ENCODE results near the gene HSPA12A. TPM values are rescaled to one million over a fixed set of nuclear protein-coding genes. Genes with fewer than 3 reads are reported as not detected.

HSPA12A gene, protein sequence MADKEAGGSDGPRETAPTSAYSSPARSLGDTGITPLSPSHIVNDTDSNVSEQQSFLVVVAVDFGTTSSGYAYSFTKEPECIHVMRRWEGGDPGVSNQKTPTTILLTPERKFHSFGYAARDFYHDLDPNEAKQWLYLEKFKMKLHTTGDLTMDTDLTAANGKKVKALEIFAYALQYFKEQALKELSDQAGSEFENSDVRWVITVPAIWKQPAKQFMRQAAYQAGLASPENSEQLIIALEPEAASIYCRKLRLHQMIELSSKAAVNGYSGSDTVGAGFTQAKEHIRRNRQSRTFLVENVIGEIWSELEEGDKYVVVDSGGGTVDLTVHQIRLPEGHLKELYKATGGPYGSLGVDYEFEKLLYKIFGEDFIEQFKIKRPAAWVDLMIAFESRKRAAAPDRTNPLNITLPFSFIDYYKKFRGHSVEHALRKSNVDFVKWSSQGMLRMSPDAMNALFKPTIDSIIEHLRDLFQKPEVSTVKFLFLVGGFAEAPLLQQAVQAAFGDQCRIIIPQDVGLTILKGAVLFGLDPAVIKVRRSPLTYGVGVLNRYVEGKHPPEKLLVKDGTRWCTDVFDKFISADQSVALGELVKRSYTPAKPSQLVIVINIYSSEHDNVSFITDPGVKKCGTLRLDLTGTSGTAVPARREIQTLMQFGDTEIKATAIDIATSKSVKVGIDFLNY
- total RNA-seq (2014; rRNA removed), result 3.6 TPM in 2 replicates
- polyA plus RNA-seq (2012), result 3.0 TPM

GRCh38 chr10:116742367-116743265, at the start of gene HSPA12A:
TSS of gene HSPA12A (minus strand) at chr10:116742566. CDS start at chr10:116742469, 97 bp downstream.
- DNase-seq (ENCODE audit: low read depth), result peak; percentile 88

DNA sequence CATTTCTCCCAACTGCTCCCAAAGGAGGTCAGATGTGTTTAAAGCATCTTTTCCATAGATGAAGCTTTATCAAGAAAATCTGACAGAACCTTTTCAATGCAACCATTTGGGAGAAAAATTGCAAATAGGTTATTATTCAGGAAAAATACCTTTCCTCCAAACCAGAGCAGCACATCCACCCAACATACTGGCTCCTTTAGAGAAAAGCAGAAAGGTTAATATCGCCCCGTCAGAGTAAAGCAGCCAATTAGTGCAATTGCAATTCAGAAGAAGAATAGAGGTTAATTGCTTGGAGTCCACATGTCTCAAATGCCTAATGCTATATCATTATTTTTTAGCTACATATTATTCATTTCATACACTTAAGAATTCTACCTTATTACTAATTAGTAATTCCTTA, 48.9 kb upstream of the HSPA12A start:
- DNase-seq (ENCODE audit: low read depth), result no peak

- DNase-seq (ENCODE audit: low read depth), result peak; percentile 46
Observed at GRCh38 chr10:116787893-116788665, 45.7 kb upstream of the HSPA12A start.

DNA sequence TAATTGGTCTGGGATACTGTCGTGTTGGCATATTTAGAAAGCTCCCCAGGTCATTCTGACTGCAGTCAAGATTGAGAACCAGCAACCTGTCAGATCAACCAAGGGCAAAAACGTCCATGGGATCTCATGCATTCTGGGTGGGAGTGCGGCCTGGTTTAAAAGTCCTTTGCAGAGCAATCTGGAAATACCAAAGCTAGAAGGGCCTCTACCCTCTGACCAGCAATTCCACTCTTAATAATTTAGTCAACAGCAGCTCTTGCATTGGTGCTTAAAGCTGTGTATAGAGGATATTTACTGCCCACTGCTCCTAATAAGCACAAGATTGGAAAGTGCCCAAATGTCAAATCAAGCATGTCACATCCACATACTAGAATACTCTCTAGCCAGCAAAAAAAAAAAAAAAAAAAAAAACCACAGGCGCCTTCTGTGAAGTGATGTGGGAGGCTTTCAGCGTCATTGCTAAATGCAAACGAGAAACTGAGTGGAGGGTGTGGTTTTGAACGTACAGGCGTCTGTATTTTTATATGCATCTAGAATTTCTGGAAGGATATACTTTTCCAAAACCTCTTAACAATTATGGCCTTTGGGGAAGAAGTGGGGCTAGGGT, 44.8 kb upstream of the HSPA12A start:
- DNase-seq (ENCODE audit: low read depth), result no peak

GRCh38 chr10:116785867-116786266, 43.5 kb upstream of the HSPA12A start:
- DNase-seq (ENCODE audit: low read depth), result no peak

- no peak for DNase-seq (ENCODE audit: low read depth)
Observed at GRCh38 chr10:116785282-116785681, 42.9 kb upstream of the HSPA12A start.

GRCh38 chr10:116784651-116785050, 42.3 kb upstream of the HSPA12A start:
- no peak for DNase-seq (ENCODE audit: low read depth)

DNA sequence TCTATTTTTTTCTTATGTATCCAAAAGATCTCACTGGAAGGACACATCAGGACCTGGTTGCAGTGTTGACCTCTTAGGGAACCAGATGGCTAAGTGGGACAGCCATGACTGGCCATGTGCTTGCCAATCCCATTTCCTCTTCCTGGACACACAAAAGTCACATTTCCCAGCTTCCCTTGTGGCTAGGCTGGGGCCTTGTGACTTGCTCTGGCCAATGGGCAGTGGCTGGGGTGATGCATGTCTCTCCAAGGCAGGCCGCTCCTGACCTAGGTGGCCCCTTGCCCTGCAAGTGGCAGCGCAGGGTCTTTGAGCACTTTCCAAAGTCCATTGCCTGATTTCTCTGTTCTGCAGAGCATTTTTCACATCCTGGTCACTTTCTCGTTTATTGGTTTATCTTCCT, 41.7 kb upstream of the HSPA12A start:
- DNase-seq (ENCODE audit: low read depth), result no peak

- DNase-seq (ENCODE audit: low read depth), result peak; percentile 14
Observed at GRCh38 chr10:116783011-116783655, 40.8 kb upstream of the HSPA12A start.

DNA sequence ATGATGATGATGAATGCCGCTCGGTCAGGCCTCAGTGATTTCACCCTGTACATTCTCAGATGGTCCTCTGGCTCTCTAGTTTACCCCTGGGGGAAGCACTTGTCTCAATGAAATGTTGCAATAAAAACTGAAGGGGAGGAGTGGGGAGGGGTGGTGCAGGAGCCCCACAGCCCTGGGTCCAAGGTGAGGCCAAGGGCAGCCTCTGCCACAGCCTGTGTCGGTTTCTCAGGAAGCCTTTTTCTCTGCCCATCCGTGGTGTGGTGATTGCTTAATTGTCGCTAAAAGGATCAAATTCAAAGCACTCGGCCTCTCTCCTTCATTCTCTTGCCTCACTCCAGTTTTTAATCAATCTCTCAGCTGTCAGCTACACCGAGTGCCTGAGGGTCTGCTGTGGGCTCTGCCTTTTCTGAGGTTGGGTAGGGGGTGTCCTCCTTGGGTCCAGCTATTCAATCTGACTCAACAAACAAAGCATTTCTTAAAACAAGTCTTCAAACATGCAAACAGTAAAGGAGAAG, 39.1 kb upstream of the HSPA12A start:
- DNase-seq (ENCODE audit: low read depth), result no peak

DNA sequence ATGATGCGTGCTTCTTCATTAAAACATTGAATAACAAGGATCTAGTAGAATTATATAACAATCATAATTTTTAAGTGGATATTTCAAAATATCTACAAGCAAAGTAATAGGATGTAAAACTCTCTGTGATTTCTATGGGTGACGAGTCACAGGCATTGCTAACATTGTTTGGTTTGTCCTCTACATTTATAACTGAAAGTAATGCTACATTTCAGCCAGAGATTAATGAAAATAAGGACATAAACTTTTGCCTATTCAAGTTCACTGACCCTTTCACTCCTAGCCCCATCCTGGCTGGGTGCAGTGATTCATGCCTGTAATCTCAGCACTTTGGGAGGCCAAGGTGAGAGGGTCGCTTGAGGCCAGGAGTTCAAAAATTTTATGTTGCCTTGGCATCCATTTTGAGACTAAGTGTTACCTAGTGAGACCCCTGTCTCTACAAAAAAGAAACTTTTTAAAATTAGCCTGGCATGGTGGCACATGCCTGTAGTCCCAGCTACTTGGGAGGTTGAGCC, 38.4 kb upstream of the HSPA12A start:
- no peak for DNase-seq (ENCODE audit: low read depth)

GRCh38 chr10:116779076-116779687, 36.8 kb upstream of the HSPA12A start:
- peak; percentile 54 for DNase-seq (ENCODE audit: low read depth)

- DNase-seq (ENCODE audit: low read depth), result no peak
Observed at GRCh38 chr10:116777006-116777405, 34.6 kb upstream of the HSPA12A start.

DNA sequence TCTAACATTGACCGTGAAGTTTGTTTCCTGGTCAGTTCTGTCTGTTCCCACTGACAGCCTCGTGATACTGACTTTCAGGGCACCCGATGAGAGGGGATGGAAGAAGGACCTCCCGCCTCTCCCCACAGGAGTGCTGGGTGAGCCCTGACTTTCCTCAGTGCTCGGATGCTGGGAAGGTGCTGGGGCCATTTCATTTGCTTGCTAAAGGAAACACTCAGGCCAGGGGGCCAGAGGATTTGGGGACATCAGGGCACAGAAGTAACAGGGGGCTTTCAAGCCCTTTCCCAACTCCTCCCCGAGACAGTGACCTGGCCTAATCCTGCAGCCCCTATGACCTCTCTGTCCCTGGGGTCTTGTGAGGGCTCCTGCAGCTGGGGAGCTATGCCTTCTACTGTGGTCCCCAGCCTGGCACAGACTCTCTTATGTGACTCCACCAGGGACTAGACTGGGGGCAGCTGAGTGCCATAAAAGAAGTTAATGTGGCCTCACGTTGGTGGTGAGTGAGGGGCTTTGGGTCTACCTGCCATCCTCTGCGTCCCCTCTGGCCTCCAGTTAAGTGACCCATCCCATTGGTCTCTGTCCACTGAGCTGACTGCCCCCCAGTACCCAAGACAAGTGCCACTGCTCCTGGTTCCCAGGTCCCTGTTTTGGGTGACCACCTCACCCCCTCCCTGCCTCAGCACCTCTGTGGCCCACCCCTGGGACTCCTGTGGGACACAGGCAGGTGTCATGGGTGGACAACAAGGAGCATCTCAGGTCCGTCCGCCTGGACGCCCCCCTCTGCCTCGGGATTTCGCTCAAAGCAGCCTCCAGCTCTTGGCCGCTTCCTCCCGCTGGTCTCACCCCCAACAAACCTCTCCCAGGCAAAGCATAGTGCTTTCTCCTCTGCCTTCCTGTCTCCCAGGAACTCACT, 33.4 kb upstream of the HSPA12A start:
- no peak for DNase-seq (ENCODE audit: low read depth)

- DNase-seq (ENCODE audit: low read depth), result no peak
Observed at GRCh38 chr10:116774728-116775151, 32.4 kb upstream of the HSPA12A start.

DNA sequence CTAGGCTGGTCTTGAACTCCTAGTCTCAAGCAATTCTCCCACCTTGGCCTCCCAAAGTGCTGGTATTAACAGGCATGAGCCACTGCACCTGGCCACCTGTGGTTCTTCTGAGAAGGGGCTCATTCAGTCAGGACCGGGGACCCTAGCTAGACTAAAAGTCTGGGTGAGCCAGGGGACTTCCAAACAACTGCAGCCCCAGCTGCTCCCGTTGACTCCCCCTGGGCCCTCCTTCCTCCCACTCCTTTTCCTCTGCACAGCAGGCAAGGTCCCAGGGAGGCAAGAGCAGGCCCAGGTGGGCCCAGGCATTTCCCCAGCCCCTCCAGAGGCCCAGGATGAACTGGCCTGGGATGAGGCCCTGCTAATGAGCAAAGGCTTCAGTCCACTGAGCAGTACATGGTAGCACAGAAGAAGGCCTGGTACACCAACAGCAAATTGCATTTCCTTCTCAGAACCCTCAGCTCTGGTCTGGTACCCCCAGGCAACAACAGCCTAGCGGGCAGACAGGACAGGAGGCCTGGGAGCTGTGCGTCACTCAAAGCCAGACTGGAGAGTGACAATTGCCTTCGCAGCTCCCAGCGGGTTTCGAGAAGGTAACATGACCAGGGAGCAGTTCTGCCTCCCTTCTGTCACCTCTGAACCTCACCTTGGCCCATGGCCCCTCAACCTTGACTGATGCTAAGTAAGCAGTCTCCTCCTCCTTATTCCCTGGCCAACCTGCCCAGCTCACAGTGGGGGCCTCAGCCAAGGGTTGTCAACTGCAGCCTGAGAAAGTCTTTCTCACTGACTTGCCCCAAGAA, 30.7 kb upstream of the HSPA12A start:
- DNase-seq (ENCODE audit: low read depth), result no peak

DNA sequence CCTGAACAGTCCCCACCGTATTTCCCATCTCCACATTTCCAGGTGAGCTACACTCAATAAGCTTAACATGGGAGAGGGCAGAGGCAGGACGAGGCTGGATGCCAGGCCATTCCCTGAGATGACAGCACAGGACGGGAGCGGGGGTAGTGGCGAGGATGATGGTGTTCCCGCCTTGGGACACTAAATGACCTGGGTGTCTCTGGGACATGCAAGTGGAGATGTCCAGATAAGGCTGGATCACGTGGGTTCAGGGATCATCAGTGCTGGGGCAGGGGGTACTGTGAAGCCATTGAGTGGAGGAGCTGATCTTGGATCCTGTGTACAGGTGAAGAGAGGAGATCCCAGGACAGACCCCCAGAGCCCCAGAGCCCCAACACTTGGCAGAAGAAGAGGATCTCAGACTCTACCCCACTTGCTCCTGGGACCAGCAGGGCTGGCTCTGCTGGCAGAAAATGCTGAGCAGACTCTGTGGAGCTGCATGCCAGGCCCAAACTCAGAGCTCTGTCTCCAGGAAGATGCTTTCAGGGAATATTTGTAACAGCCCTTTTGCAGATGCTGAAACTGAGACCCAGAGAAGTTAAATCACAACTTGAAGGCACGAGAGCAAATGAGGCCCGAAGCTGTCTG, 29.7 kb upstream of the HSPA12A start:
- DNase-seq (ENCODE audit: low read depth), result no peak
